NCI-H2081 (cell line): ENCODE results near the gene FAM156A.
"Not testable (repeated sequence)": the region's sequence is repeated elsewhere in the genome, so short reads cannot be mapped to it uniquely, and the experiment has no call there.

ENCODE experiments used
- DNase-seq, 2 experiments: peaks; one replicate each; lab custom pipeline; 2025; lab: John Stamatoyannopoulos, UW

FAM156A gene

GRCh38 chrX:52905531-52905930, 52.8 kb downstream of the FAM156A start:
- DNase-seq = not testable (repeated sequence)
